SU-DHL-6 (cell line): Measurements from ENCODE around the gene BMP6.

Experiments
- H2AFZ ChIP-seq: fragments of 200-600 bp; sonication (generic); 2 replicates; pipeline ENCODE4 v1.6.1; 2014; ENCODE audit warnings: low read depth, mild to moderate bottlenecking, moderate library complexity, mixed read lengths, antibody characterized with exemption, low read length; ENCODE audit not compliant: severe bottlenecking
- H3F3A ChIP-seq: fragments of 200-600 bp; shearing (Covaris generic); 2 replicates; pipeline ENCODE4 v1.6.0; 2016; ENCODE audit warnings: antibody characterized with exemption, mild to moderate bottlenecking; ENCODE audit not compliant: insufficient read depth
- H3K27ac ChIP-seq: fragments of 200-600 bp; sonication (generic); 2 replicates; pipeline ENCODE4 v1.5.1; 2016; ENCODE audit warnings: low read depth, mild to moderate bottlenecking, low read length, moderate library complexity, mixed read lengths
- H3K27me3 ChIP-seq: fragments of 200-600 bp; sonication (generic), shearing (Covaris generic); 2 replicates; pipeline ENCODE4 v1.6.0; 2014; ENCODE audit warnings: mild to moderate bottlenecking, low read length
- H3K36me3 ChIP-seq: fragments of 200-600 bp; sonication (generic); 2 replicates; pipeline ENCODE4 v1.6.1; 2014; ENCODE audit warnings: mild to moderate bottlenecking, low read length, mixed read lengths
- H3K4me2 ChIP-seq: fragments of 300-600, 200-600 bp; shearing (Covaris generic), sonication (generic); 2 replicates; pipeline ENCODE4 v1.6.0; 2014; ENCODE audit warnings: low read length, low read depth, mild to moderate bottlenecking; ENCODE audit not compliant: poor library complexity, severe bottlenecking
- H3K4me3 ChIP-seq: fragments of 200-600 bp; sonication (generic); 2 replicates; pipeline ENCODE4 v1.5.1; 2014; ENCODE audit warnings: antibody characterized with exemption, low read length, mild to moderate bottlenecking, mixed read lengths; ENCODE audit not compliant: insufficient read depth, poor library complexity, severe bottlenecking
- H3K79me2 ChIP-seq: fragments of 200-600 bp; sonication (generic); 2 replicates; pipeline ENCODE4 v1.6.1; 2014; ENCODE audit warnings: mild to moderate bottlenecking, low read length, moderate library complexity; ENCODE audit not compliant: insufficient read depth
- H3K9ac ChIP-seq: fragments of 200-600 bp; sonication (generic); 2 replicates; pipeline ENCODE4 v1.7.0; 2014; ENCODE audit warnings: mild to moderate bottlenecking, low read length
- H3K9me2 ChIP-seq: fragments of 200-600 bp; sonication (generic); replicated peaks from 2 replicates; pipeline ENCODE4 v1.6.1; 2014; ENCODE audit warnings: low read length; ENCODE audit not compliant: insufficient read depth
- H3K9me3 ChIP-seq: fragments of 200-600 bp; sonication (generic); 2 replicates; pipeline ENCODE4 v1.6.1; 2014; ENCODE audit warnings: low read length, mixed read lengths; ENCODE audit not compliant: insufficient read depth
- H4K20me1 ChIP-seq: fragments of 200-600 bp; sonication (generic); 2 replicates; pipeline ENCODE4 v1.6.1; 2014; ENCODE audit warnings: low read depth, mild to moderate bottlenecking, antibody characterized with exemption, low read length, moderate library complexity, mixed read lengths
- CTCF ChIP-seq: fragments of 200-600 bp; sonication (generic); IDR thresholded peaks from one replicate; pipeline ENCODE4 v1.5.1; 2017; ENCODE audit warnings: antibody characterized with exemption, mild to moderate bottlenecking, low read length, moderate library complexity; ENCODE audit not compliant: insufficient read depth, poor library complexity, severe bottlenecking
- EZH2phosphoT487 ChIP-seq: fragments of 200-600 bp; sonication (generic), shearing (Covaris generic); conservative IDR thresholded peaks from 2 replicates; pipeline ENCODE4 v1.6.1; 2018; ENCODE audit warnings: mild to moderate bottlenecking, antibody characterized with exemption, low read length, moderate library complexity, mixed read lengths

Gene BMP6

GRCh38 chr6:7719364-7719850 lies 6.5 kb upstream of the BMP6 start:
- no peak overlapping the region for H3K4me2 ChIP-seq
- no peaks in the 10 kb centered on the region for H4K20me1 ChIP-seq
- H3F3A ChIP-seq: no peaks in the 10 kb centered on the region
- H3K9me3 ChIP-seq: no peaks in the 10 kb centered on the region
- H3K79me2 ChIP-seq: no peaks in the 10 kb centered on the region
- no peak overlapping the region for H3K4me3 ChIP-seq
- H3K9me2 ChIP-seq: no peaks in the 10 kb centered on the region
- no peak overlapping the region for H3K9ac ChIP-seq
- no peaks in the 10 kb centered on the region for H3K36me3 ChIP-seq
- H3K27ac ChIP-seq: no peak overlapping the region
- H2AFZ ChIP-seq: no peak overlapping the region
- H3K27me3 ChIP-seq: no peaks in the 10 kb centered on the region
- TF ChIP-seq EZH2phosphoT487 (no peak), CTCF (no peak)

GRCh38 chr6:7720346-7720745 lies 5.6 kb upstream of the BMP6 start:
- Histone ChIP-seq H2AFZ (no peak overlapping the region), H3K79me2 (no peaks in the 10 kb centered on the region), H3K9me3 (no peaks in the 10 kb centered on the region), H3F3A (no peaks in the 10 kb centered on the region), H3K4me3 (no peak overlapping the region), H3K9ac (no peak overlapping the region), H3K27me3 (no peaks in the 10 kb centered on the region), H3K4me2 (no peak overlapping the region), H3K27ac (no peak overlapping the region), H3K36me3 (no peaks in the 10 kb centered on the region), H4K20me1 (no peaks in the 10 kb centered on the region), H3K9me2 (no peaks in the 10 kb centered on the region)
- TF ChIP-seq CTCF: no peak

GRCh38 chr6:7721649-7722048 lies 4.2 kb upstream of the BMP6 start:
- no peaks in the 10 kb centered on the region for H4K20me1 ChIP-seq
- no peak overlapping the region for H3K4me2 ChIP-seq
- H3K27me3 ChIP-seq: no peaks in the 10 kb centered on the region
- no peaks in the 10 kb centered on the region for H3K9me3 ChIP-seq
- no peak overlapping the region for H3K27ac ChIP-seq
- no peaks in the 10 kb centered on the region for H3K9me2 ChIP-seq
- H3K36me3 ChIP-seq: no peaks in the 10 kb centered on the region
- no peaks in the 10 kb centered on the region for H3F3A ChIP-seq
- peak; percentile 43 for TF ChIP-seq CTCF
- TF ChIP-seq EZH2phosphoT487: no peak
- no peak overlapping the region for H2AFZ ChIP-seq
- no peak overlapping the region for H3K4me3 ChIP-seq
- no peaks in the 10 kb centered on the region for H3K79me2 ChIP-seq
- H3K9ac ChIP-seq: no peak overlapping the region
